Testis (tissue), 3 donors: ENCODE results near the gene MYO1B. TPM values are rescaled to one million over a fixed set of nuclear protein-coding genes. Genes with fewer than 3 reads are reported as not detected.

Source experiments
- DNase-seq: peaks from one replicate; pipeline ENCODE4 v3.0.0-alpha.2; 2019
- H3K27ac ChIP-seq, 2 donors: fragments of 200-600 bp; sonication (generic); one replicate each; pipeline ENCODE4 v1.5.1; 2019
- H3K27me3 ChIP-seq: fragments of 200-600 bp; sonication (generic); one replicate; pipeline ENCODE4 v1.5.1; 2019
- H3K36me3 ChIP-seq: fragments of 200-600 bp; sonication (generic); one replicate; pipeline ENCODE4 v1.5.1; 2017; ENCODE audit warnings: low read depth; ENCODE audit errors: missing control alignments
- H3K4me1 ChIP-seq: fragments of 200-600 bp; sonication (generic); one replicate; pipeline ENCODE4 v1.5.1; 2019
- H3K4me3 ChIP-seq, 2 donors: fragments of 200-600 bp; sonication (generic); one replicate each; pipeline ENCODE4 v1.5.1; 2017 to 2019
- H3K9me3 ChIP-seq: fragments of 200-600 bp; sonication (generic); one replicate; pipeline ENCODE4 v1.5.1; 2017
- CTCF ChIP-seq, 3 experiments: fragments of 450-650 bp in 2 of 3; fragments of 200-600 bp in 1 of 3; sonication (generic) in 1 of 3; IDR thresholded peaks; one replicate each; pipeline ENCODE4 v1.5.1; 2016 to 2019; ENCODE audit warnings: antibody characterized with exemption in 3 of 3, mild to moderate bottlenecking in 2 of 3, moderate library complexity in 1 of 3
- POLR2A ChIP-seq: fragments of 450-650 bp; IDR thresholded peaks from one replicate; pipeline ENCODE4 v1.6.1; 2017; ENCODE audit warnings: antibody characterized with exemption, mild to moderate bottlenecking, moderate library complexity
- WGBS, 2 donors: methylation state at CpG; one replicate each; pipeline ENCODE4 v1.1.5; 2018; 5-methylcytosine and 5-hydroxymethylcytosine counted together
- intact Hi-C: fragments of 100-400 bp; cut with DNase I; formaldehyde crosslinking; loops from one replicate; pipeline ENCODE4 v1.15.1; 2023; ENCODE audit warnings: low total_unique reads
- polyA plus RNA-seq: library from polyadenylated mRNA; stranded (reverse); fragments of 350-450 nt; fragmentation: Illumina TruSeq; extraction: RNeasy Lipid Tissue Mini Kit (QIAGEN cat#74804); gene quantifications from one replicate; pipeline ENCODE4 v1.2.3, GENCODE V29; 2014; ENCODE audit warnings: low read depth, low replicate concordance; ENCODE audit not compliant: insufficient read depth
- total RNA-seq, 2 donors: library from RNA; depleted of rRNA; stranded (reverse); fragments of >200 nt; gene quantifications; one replicate each; pipeline ENCODE4 v1.2.3, GENCODE V29; 2016

MYO1B gene
- total and polyA plus RNA-seq, 3 donors from 2014 or later, result 14.5 to 30.8 (median 26.8) TPM

GRCh38 chr2:191410646-191411436 is 165.6 kb downstream of the MYO1B start:
- WGBS, 2 donors, result 70 to 74% methylated on average over 6 of the region's 6 CpGs

GRCh38 chr2:191411472-191411871 is 166.3 kb downstream of the MYO1B start:
- Histone ChIP-seq H3K4me1 (no peaks in the 10 kb centered on the region), H3K27me3 (no peaks in the 10 kb centered on the region), H3K4me3 (no peak overlapping the region), H3K27ac (peak overlapping the region in 1 of 2 donors; percentile 31), H3K9me3 (no peaks in the 10 kb centered on the region), H3K36me3 (no peaks in the 10 kb centered on the region)
- TF ChIP-seq POLR2A (no peak), CTCF (IDR thresholded peaks at IDR 0.05) (no peak)
- WGBS, 2 donors, result 45 to 48% methylated on average over 5 of the region's 5 CpGs
- intact Hi-C loops, result no loop called here
- no peak for DNase-seq

More at GRCh38 chr2:191410646-191411436, 165.6 kb downstream of the MYO1B start:
- DNase-seq, result no peak
- intact Hi-C loops, result no loop called here
- Histone ChIP-seq H3K4me3 (no peak overlapping the region), H3K27ac (peak overlapping the region in 1 of 2 donors; percentile 31), H3K9me3 (no peaks in the 10 kb centered on the region), H3K4me1 (no peaks in the 10 kb centered on the region), H3K27me3 (no peaks in the 10 kb centered on the region), H3K36me3 (no peaks in the 10 kb centered on the region)
- TF ChIP-seq POLR2A (no peak), CTCF (IDR thresholded peaks at IDR 0.05) (no peak)

- H3K36me3 ChIP-seq, result no peaks in the 10 kb centered on the region
- no peaks in the 10 kb centered on the region for H3K4me1 ChIP-seq
- TF ChIP-seq POLR2A, result no peak
- TF ChIP-seq CTCF (IDR thresholded peaks at IDR 0.05), result no peak
- H3K4me3 ChIP-seq, result no peak overlapping the region
- no peak overlapping the region for H3K27ac ChIP-seq
- DNase-seq, result no peak
- intact Hi-C loops, result no loop called here
- WGBS, 2 donors, result 28 to 64% methylated on average over 2 of the region's 2 CpGs
- H3K9me3 ChIP-seq, result no peaks in the 10 kb centered on the region
- no peaks in the 10 kb centered on the region for H3K27me3 ChIP-seq
Measured at GRCh38 chr2:191412353-191412752, 167.1 kb downstream of the MYO1B start.

GRCh38 chr2:191415101-191415500 is 169.9 kb downstream of the MYO1B start:
- no peaks in the 10 kb centered on the region for H3K4me1 ChIP-seq
- no peaks in the 10 kb centered on the region for H3K36me3 ChIP-seq
- TF ChIP-seq CTCF (IDR thresholded peaks at IDR 0.05), result no peak
- no peak for TF ChIP-seq POLR2A
- H3K4me3 ChIP-seq, result no peak overlapping the region
- DNase-seq, result no peak
- H3K27me3 ChIP-seq, result no peaks in the 10 kb centered on the region
- no peak overlapping the region for H3K27ac ChIP-seq
- intact Hi-C loops, result no loop called here
- no peaks in the 10 kb centered on the region for H3K9me3 ChIP-seq

GRCh38 chr2:191415858-191416257 is 170.7 kb downstream of the MYO1B start:
- intact Hi-C loops, result no loop called here
- 96 to 99% methylated on average over 5 of the region's 5 CpGs for WGBS, 2 donors
- Histone ChIP-seq H3K27ac (no peak overlapping the region), H3K27me3 (no peaks in the 10 kb centered on the region), H3K9me3 (no peaks in the 10 kb centered on the region), H3K4me1 (no peaks in the 10 kb centered on the region), H3K4me3 (no peak overlapping the region), H3K36me3 (no peaks in the 10 kb centered on the region)
- DNase-seq, result no peak
- TF ChIP-seq POLR2A (no peak), CTCF (IDR thresholded peaks at IDR 0.05) (no peak)
